DMS 273 (cell line): ENCODE results near the gene HOXA2.

ENCODE experiments used
- DNase-seq: peaks from one replicate; lab custom pipeline; 2025; ENCODE audit not compliant: unreplicated experiment; lab: John Stamatoyannopoulos, UW

HOXA2 gene

GRCh38 chr7:27112955-27113949 is 10.8 kb upstream of the HOXA2 start:
- DNase-seq, result peak; percentile 78

- no peak for DNase-seq
These were observed 9.9 kb upstream of the HOXA2 start for GRCh38 chr7:27112361-27112760.

GRCh38 chr7:27111751-27112277 is 9.3 kb upstream of the HOXA2 start:
- no peak for DNase-seq

GRCh38 chr7:27111042-27111750 is 8.7 kb upstream of the HOXA2 start:
- DNase-seq, result no peak

- DNase-seq, result no peak
These were observed 7.9 kb upstream of the HOXA2 start for GRCh38 chr7:27110186-27111031.

GRCh38 chr7:27109466-27110185 is 7.1 kb upstream of the HOXA2 start:
- no peak for DNase-seq

- DNase-seq, result no peak
These were observed 6.1 kb upstream of the HOXA2 start for GRCh38 chr7:27108390-27109127.

GRCh38 chr7:27107391-27108381 is 5.2 kb upstream of the HOXA2 start:
- no peak for DNase-seq

GRCh38 chr7:27106901-27107240 is 4.4 kb upstream of the HOXA2 start:
- DNase-seq, result no peak

- no peak for DNase-seq
These were observed 3.9 kb upstream of the HOXA2 start for GRCh38 chr7:27106181-27106900.

GRCh38 chr7:27105301-27106031 is 3.0 kb upstream of the HOXA2 start:
- DNase-seq, result no peak

- DNase-seq, result no peak
These were observed 2.0 kb upstream of the HOXA2 start for GRCh38 chr7:27104341-27105058.

- DNase-seq, result peak; percentile 48
These were observed 1.2 kb upstream of the HOXA2 start for GRCh38 chr7:27103489-27104226.

- DNase-seq, result no peak
These were observed 414 bp downstream of the HOXA2 start for GRCh38 chr7:27101957-27102580.

GRCh38 chr7:27101171-27101956 is 1.1 kb downstream of the HOXA2 start:
- DNase-seq, result no peak
